CD4-positive, alpha-beta T cell (primary cell): Measurements from ENCODE around the gene GLG1. TPM values are rescaled to one million over a fixed set of nuclear protein-coding genes. Genes with fewer than 3 reads are reported as not detected.

Source experiments
- ATAC-seq: fragments of 200-7000 bp; cut with Tn5 transposase; one replicate; pipeline ENCODE4 v1.10.0; 2022; ENCODE audit warnings: mild to moderate bottlenecking; ENCODE audit not compliant: poor library complexity
- CTCF ChIA-PET: fragments of 350-600 bp; sonication (Branson Sonifier 250); formaldehyde crosslinking; loops from one replicate; lab custom pipeline; 2021; ENCODE audit warnings: antibody characterized with exemption, inconsistent platforms; lab: Charles Lee
- POLR2A ChIA-PET: fragments of 350-600 bp; sonication (Branson Sonifier 250); formaldehyde crosslinking; loops from one replicate; lab custom pipeline; 2021; ENCODE audit warnings: antibody characterized with exemption, inconsistent platforms; lab: Charles Lee
- DNase-seq, 14 experiments: peaks; one replicate each; pipeline ENCODE4 v3.0.0-alpha.2; 2013 to 2020; ENCODE audit warnings: mixed read lengths in 2 of 14
- H3K27ac ChIP-seq, 2 donors: one replicate each; pipeline versions ENCODE4 v1.5.1 to v1.7.0; 2013; ENCODE audit warnings: low read length in 2 of 2, low read depth in 1 of 2, mild to moderate bottlenecking in 1 of 2
- H3K27me3 ChIP-seq, 2 experiments: 1 replicate in 1 of 2; 2 replicates in 1 of 2; pipeline versions ENCODE4 v1.6.1 to v1.7.0; 2013; ENCODE audit warnings: low read length in 2 of 2, control low read depth in 1 of 2, mild to moderate bottlenecking in 1 of 2, moderate library complexity in 1 of 2; ENCODE audit not compliant: insufficient read depth in 2 of 2, control insufficient read depth in 1 of 2
- H3K36me3 ChIP-seq: one replicate; pipeline ENCODE4 v1.6.1; 2013; ENCODE audit warnings: low read length, control low read depth; ENCODE audit not compliant: insufficient read depth
- H3K4me1 ChIP-seq: one replicate; pipeline ENCODE4 v1.6.1; 2013; ENCODE audit warnings: low read length, control low read depth; ENCODE audit not compliant: insufficient read depth
- H3K4me3 ChIP-seq: one replicate; pipeline ENCODE4 v1.5.1; 2013; ENCODE audit warnings: mild to moderate bottlenecking, low read length, moderate library complexity
- H3K9me3 ChIP-seq, 2 experiments: 1 replicate in 1 of 2; 2 replicates in 1 of 2; pipeline versions ENCODE4 v1.6.1 to v1.7.0; 2013; ENCODE audit warnings: low read length in 2 of 2, mild to moderate bottlenecking in 2 of 2, control low read depth in 1 of 2, moderate library complexity in 1 of 2; ENCODE audit not compliant: control insufficient read depth in 1 of 2, insufficient read depth in 1 of 2
- H3K27ac Mint-ChIP-seq: one replicate; pipeline ENCODE4 v1.8.0; 2020; ENCODE audit warnings: mixed read lengths
- H3K27me3 Mint-ChIP-seq: one replicate; pipeline ENCODE4 v1.8.0; 2021; ENCODE audit warnings: mixed read lengths
- H3K36me3 Mint-ChIP-seq: one replicate; pipeline ENCODE4 v1.8.0; 2021; ENCODE audit warnings: low read depth, mixed read lengths
- H3K4me1 Mint-ChIP-seq: one replicate; pipeline ENCODE4 v1.8.0; 2021; ENCODE audit warnings: low read depth, mixed read lengths
- H3K4me3 Mint-ChIP-seq: one replicate; pipeline ENCODE4 v1.8.0; 2020; ENCODE audit warnings: mild to moderate bottlenecking, mixed read lengths
- H3K9me3 Mint-ChIP-seq: one replicate; pipeline ENCODE4 v1.8.0; 2020; ENCODE audit warnings: mixed read lengths
- intact Hi-C, 2 experiments: fragments of 100-400 bp; cut with DNase I in 1 of 2; cut with micrococcal nuclease in 1 of 2; formaldehyde crosslinking; loops; one replicate each; pipeline versions ENCODE4 v1.15.1 to v1.9.0; 2023 to 2025; cut with DNase I, micrococcal nuclease
- total RNA-seq, 174 experiments: library from RNA in 2 of 174; stranded (reverse) in 2 of 174; gene quantifications; one replicate each; pipeline ENCODE4 v1.2.3 and lab custom pipeline; 2021 to 2026
- TF ChIP-seq, protein P1 (sequence below): fragments of 200-600 bp; IDR thresholded peaks from one replicate; pipeline ENCODE4 v1.8.0; 2022; ENCODE audit warnings: antibody characterized with exemption, mild to moderate bottlenecking

The GLG1 gene
- total RNA-seq, 2 experiments from 2014 or later: 110 to 114 TPM

DNA sequence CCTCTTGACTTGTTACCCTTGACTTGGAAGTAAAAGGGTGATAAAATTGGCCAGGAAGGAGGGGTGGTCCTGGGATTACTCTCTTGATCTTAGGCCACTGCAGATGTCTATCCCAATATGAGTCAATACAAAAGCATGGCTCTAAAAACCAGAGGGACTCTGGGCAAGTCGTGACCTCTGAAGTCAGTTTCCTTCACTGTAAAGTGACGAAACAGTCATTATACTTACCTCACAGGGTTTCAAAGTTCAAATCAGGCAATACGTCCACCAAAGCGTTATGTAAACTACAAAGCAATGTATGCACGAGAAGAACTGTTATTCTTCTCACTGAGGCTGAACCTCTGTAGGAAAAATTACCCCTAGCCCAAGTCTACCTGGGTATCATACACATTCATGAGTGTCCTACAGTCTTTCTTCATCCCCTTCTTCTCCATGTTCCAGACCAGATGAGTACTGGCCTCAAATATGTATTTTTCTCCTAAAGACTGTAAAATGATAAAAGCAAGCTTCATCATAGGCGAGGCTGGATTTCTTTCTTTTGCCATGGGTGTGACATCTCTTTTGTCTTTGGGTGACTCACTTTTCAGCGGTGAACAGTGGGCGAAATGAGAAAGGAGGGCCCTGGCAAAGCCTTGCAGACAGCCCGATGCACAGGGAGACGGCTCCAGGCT is 151.2 kb downstream of the GLG1 start:
- DNase-seq (no peak), ATAC-seq (no peak)
- no peak overlapping the region for H3K27ac ChIP-seq
- ChIA-PET POLR2A (no interaction called here), CTCF (interaction anchor here (1.0 kb wide), 1 partner anchor 13 kb away, joined by 3 read pairs; no protein-coding TSS in a partner anchor)
- no peaks in the 10 kb centered on the region for H3K9me3 ChIP-seq
- H3K36me3 ChIP-seq: peaks cover 75% of the 10 kb centered on the region
- H3K4me3 ChIP-seq: no peak overlapping the region
- Mint-ChIP-seq H3K27me3 (no peaks in the 10 kb centered on the region), H3K27ac (no peak overlapping the region), H3K36me3 (peaks cover 90% of the 10 kb centered on the region), H3K4me3 (no peak overlapping the region), H3K9me3 (no peaks in the 10 kb centered on the region), H3K4me1 (no peaks in the 10 kb centered on the region)
- TF ChIP-seq, protein P1, sequence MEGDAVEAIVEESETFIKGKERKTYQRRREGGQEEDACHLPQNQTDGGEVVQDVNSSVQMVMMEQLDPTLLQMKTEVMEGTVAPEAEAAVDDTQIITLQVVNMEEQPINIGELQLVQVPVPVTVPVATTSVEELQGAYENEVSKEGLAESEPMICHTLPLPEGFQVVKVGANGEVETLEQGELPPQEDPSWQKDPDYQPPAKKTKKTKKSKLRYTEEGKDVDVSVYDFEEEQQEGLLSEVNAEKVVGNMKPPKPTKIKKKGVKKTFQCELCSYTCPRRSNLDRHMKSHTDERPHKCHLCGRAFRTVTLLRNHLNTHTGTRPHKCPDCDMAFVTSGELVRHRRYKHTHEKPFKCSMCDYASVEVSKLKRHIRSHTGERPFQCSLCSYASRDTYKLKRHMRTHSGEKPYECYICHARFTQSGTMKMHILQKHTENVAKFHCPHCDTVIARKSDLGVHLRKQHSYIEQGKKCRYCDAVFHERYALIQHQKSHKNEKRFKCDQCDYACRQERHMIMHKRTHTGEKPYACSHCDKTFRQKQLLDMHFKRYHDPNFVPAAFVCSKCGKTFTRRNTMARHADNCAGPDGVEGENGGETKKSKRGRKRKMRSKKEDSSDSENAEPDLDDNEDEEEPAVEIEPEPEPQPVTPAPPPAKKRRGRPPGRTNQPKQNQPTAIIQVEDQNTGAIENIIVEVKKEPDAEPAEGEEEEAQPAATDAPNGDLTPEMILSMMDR: no peak
- intact Hi-C loops: no loop called here
- H3K27me3 ChIP-seq: no peaks in the 10 kb centered on the region
- H3K4me1 ChIP-seq: no peaks in the 10 kb centered on the region

DNA sequence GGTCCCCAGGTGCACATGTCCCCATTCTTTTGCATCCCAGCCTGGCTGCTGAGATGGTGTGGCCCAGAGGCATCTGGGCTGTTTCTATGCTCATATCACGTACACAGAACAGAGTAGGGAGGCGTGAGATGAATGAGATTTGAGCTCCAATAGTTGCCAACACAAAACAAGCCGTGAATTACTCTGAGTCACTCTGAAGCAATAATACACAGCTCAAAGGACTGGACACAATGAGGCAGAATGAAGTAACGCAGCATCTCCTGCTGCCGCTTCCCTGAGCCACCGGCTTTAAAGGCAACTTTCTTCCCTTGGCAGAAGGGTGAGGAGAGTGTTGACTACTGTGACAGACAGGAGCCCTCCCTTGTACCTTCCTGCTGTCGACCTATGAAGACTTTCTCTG is 151.7 kb downstream of the GLG1 start:
- peaks cover 71% of the 10 kb centered on the region for H3K36me3 ChIP-seq
- H3K4me1 Mint-ChIP-seq: no peaks in the 10 kb centered on the region
- no peak overlapping the region for H3K27ac Mint-ChIP-seq
- H3K36me3 Mint-ChIP-seq: peaks cover 89% of the 10 kb centered on the region
- ATAC-seq (no peak), DNase-seq (no peak)
- no peaks in the 10 kb centered on the region for H3K9me3 ChIP-seq
- no peak overlapping the region for H3K4me3 ChIP-seq
- H3K9me3 Mint-ChIP-seq: no peaks in the 10 kb centered on the region
- no peaks in the 10 kb centered on the region for H3K27me3 Mint-ChIP-seq
- intact Hi-C loops: no loop called here
- TF ChIP-seq, protein P1: no peak
- no peaks in the 10 kb centered on the region for H3K4me1 ChIP-seq
- ChIA-PET CTCF (interaction anchor here (1.0 kb wide), 1 partner anchor 14 kb away, joined by 3 read pairs; no protein-coding TSS in a partner anchor), POLR2A (no interaction called here)
- no peak overlapping the region for H3K4me3 Mint-ChIP-seq
- no peaks in the 10 kb centered on the region for H3K27me3 ChIP-seq
- no peak overlapping the region for H3K27ac ChIP-seq

DNA sequence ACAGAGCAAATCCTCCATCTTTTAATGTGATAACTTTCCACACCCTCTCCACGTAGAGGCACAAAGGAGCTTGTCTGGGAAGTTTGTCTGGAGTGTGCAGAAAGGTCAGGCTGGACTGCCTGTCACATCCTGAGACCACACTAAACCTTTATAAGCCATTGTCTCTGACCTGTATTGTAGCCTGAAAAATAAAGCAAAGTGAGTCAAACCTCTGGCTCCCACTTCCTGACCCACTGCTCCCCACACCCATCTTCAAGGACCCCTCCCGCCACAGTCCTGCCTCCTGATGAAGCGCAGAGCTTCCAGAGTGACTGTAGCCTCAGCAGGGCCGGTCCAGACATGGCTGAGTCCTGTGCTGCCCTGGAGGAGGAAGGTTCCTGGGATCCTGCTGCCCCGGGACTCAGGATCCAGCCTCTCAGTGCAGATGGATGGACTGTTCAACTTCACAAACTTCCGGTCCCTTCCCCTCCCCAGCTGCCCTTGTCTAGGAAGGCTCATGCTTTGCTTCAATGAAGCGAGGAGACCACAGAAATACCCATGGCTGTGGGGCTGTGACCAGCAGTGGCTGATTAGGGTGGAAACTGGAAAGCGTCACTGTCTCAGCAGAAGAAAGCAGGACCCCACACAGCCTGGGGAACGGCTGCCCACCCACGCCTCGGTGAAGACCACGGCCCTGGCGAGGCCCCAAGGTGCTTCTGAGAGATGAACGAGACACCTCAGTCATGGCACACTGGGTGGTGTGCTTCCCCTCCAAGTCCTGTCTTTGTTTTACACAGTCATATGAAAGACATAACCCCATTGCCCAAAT is 154.8 kb downstream of the GLG1 start:
- Histone ChIP-seq H3K4me1 (no peaks in the 10 kb centered on the region), H3K27me3 (no peaks in the 10 kb centered on the region), H3K27ac (no peak overlapping the region), H3K36me3 (peaks cover 76% of the 10 kb centered on the region), H3K9me3 (no peaks in the 10 kb centered on the region), H3K4me3 (no peak overlapping the region)
- ChIA-PET POLR2A (no interaction called here), CTCF (no interaction called here)
- no peaks in the 10 kb centered on the region for H3K27me3 Mint-ChIP-seq
- ATAC-seq (no peak), DNase-seq (no peak)
- H3K9me3 Mint-ChIP-seq: no peaks in the 10 kb centered on the region
- no peak overlapping the region for H3K27ac Mint-ChIP-seq
- H3K36me3 Mint-ChIP-seq: peaks cover 87% of the 10 kb centered on the region
- no peaks in the 10 kb centered on the region for H3K4me1 Mint-ChIP-seq
- H3K4me3 Mint-ChIP-seq: no peak overlapping the region
- intact Hi-C loops: no loop called here
- TF ChIP-seq, protein P1: no peak
